ENCODE measurements around the gene SH3BP2.

Gene SH3BP2

GRCh38 chr4:2822461-2823300 is 29.8 kb downstream of the SH3BP2 start:
- FAIRE-seq = no peak

- FAIRE-seq = no peak
Observed at GRCh38 chr4:2823301-2823670, 30.4 kb downstream of the SH3BP2 start.

GRCh38 chr4:2823671-2824328 is 30.9 kb downstream of the SH3BP2 start:
- no peak for FAIRE-seq

GRCh38 chr4:2824329-2824835 is 31.5 kb downstream of the SH3BP2 start:
- no peak for FAIRE-seq

GRCh38 chr4:2824836-2825381 is 32.0 kb downstream of the SH3BP2 start:
- FAIRE-seq = no peak

- FAIRE-seq = no peak
Observed at GRCh38 chr4:2825740-2826139, 32.9 kb downstream of the SH3BP2 start.

GRCh38 chr4:2827071-2827873 is 34.4 kb downstream of the SH3BP2 start:
- FAIRE-seq = no peak

GRCh38 chr4:2827874-2828751 is 35.2 kb downstream of the SH3BP2 start:
- FAIRE-seq = no peak

- FAIRE-seq = no peak
Observed at GRCh38 chr4:2828758-2829181, 35.9 kb downstream of the SH3BP2 start.

- no peak for FAIRE-seq
Observed at GRCh38 chr4:2829321-2829932, 36.5 kb downstream of the SH3BP2 start.

GRCh38 chr4:2829933-2830451 is 37.1 kb downstream of the SH3BP2 start:
- no peak for FAIRE-seq

- no peak for FAIRE-seq
Observed at GRCh38 chr4:2830632-2831610, 38.0 kb downstream of the SH3BP2 start.

- no peak for FAIRE-seq
Observed at GRCh38 chr4:2831611-2832308, 38.9 kb downstream of the SH3BP2 start.

- no peak for FAIRE-seq
Observed at GRCh38 chr4:2832309-2832980, 39.6 kb downstream of the SH3BP2 start.

- FAIRE-seq = no peak
Observed at GRCh38 chr4:2832981-2833670, 40.2 kb downstream of the SH3BP2 start.

GRCh38 chr4:2833671-2834000 is 40.8 kb downstream of the SH3BP2 start:
- no peak for FAIRE-seq

- no peak for FAIRE-seq
Observed at GRCh38 chr4:2834001-2834921, 41.4 kb downstream of the SH3BP2 start.

All from islet of Langerhans (tissue), 1 donor.